IPS-15b (cell line): ENCODE measurements around the gene CCRL2.

Experiments used
- H3K27me3 ChIP-seq: one replicate; pipeline ENCODE4 v1.6.1; 2013; ENCODE audit warnings: low read length; ENCODE audit not compliant: control insufficient read depth, insufficient read depth
- H3K36me3 ChIP-seq: one replicate; pipeline ENCODE4 v1.6.1; 2013; ENCODE audit warnings: low read length; ENCODE audit not compliant: control insufficient read depth, insufficient read depth
- H3K4me1 ChIP-seq: one replicate; pipeline ENCODE4 v1.6.1; 2013; ENCODE audit warnings: mild to moderate bottlenecking, low read length; ENCODE audit not compliant: control insufficient read depth, insufficient read depth
- H3K4me3 ChIP-seq: one replicate; pipeline ENCODE4 v1.5.1; 2013; ENCODE audit warnings: low read depth, low read length
- H3K9ac ChIP-seq: one replicate; pipeline ENCODE4 v1.6.1; 2013; ENCODE audit warnings: low read depth, mild to moderate bottlenecking, low read length
- H3K9me3 ChIP-seq: one replicate; pipeline ENCODE4 v1.6.1; 2013; ENCODE audit warnings: mild to moderate bottlenecking, low read length; ENCODE audit not compliant: control insufficient read depth, insufficient read depth

Gene CCRL2

DNA sequence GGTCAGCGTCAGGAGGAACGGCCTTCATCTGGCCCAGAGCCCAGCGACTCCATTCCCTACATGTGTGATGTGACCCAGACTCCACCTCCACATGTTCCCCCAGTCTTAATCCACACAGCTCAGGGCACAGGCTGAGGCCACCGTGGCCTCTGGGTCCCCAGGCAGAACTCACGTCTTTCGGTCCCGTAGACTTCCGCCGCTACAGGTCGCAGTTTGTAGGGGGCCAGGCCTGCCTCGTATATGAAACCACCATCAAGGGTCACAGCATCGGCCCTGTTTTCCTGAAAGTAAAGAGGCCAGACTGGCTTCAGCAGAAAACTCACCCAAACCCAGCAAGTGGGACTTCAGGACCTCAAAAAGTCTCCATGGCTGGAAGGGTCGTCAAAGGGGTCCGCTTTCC, 49.1 kb downstream of the CCRL2 start:
- H3K36me3 ChIP-seq = no peaks in the 10 kb centered on the region
- H3K9me3 ChIP-seq = no peaks in the 10 kb centered on the region
- H3K27me3 ChIP-seq = no peaks in the 10 kb centered on the region

More for the DNA sequence above, 49.1 kb downstream of the CCRL2 start:
- H3K4me1 ChIP-seq = no peaks in the 10 kb centered on the region
- no peak overlapping the region for H3K4me3 ChIP-seq
- no peak overlapping the region for H3K9ac ChIP-seq
